ENCODE data around the gene SH3BP2. TPM values are rescaled to one million over a fixed set of nuclear protein-coding genes. Genes with fewer than 3 reads are reported as not detected.

SH3BP2 gene
- total RNA-seq, 1 donor from 2014 or later = 79.0 TPM

DNA sequence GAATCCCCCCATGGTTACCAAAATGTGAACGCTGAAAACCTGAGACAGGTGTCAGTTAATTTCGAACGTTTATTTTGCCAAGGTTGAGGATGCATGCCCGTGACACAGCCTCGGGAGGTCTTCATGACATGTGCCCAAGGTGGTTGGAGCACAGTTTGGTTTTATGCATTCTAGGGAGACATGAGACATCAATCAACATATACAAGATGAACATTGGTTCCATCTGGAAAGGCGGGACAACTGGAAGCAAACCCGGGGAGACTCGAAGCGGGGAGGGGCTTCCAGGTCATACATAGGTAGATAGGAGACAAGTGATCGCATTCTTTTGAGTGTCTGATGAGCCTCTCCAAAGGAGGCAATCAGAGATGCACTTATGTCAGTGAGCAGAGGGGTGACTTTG lies 11.0 kb upstream of the SH3BP2 start:
- Mint-ChIP-seq H3K27ac (no peak overlapping the region), H3K9me3 (peaks cover 12% of the 10 kb centered on the region), H3K4me1 (peaks cover 2% of the 10 kb centered on the region), H3K36me3 (no peaks in the 10 kb centered on the region), H3K4me3 (no peak overlapping the region), H3K27me3 (ENCODE audit: low read depth) (peaks cover 16% of the 10 kb centered on the region)
- DNase-seq (ENCODE audit: low spot score in 2 of 2, unreplicated experiment in 2 of 2) = no peak
- TF ChIP-seq, protein P1, sequence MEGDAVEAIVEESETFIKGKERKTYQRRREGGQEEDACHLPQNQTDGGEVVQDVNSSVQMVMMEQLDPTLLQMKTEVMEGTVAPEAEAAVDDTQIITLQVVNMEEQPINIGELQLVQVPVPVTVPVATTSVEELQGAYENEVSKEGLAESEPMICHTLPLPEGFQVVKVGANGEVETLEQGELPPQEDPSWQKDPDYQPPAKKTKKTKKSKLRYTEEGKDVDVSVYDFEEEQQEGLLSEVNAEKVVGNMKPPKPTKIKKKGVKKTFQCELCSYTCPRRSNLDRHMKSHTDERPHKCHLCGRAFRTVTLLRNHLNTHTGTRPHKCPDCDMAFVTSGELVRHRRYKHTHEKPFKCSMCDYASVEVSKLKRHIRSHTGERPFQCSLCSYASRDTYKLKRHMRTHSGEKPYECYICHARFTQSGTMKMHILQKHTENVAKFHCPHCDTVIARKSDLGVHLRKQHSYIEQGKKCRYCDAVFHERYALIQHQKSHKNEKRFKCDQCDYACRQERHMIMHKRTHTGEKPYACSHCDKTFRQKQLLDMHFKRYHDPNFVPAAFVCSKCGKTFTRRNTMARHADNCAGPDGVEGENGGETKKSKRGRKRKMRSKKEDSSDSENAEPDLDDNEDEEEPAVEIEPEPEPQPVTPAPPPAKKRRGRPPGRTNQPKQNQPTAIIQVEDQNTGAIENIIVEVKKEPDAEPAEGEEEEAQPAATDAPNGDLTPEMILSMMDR (IDR thresholded peaks at IDR 0.05; ENCODE audit: unreplicated experiment) = no peak

DNA sequence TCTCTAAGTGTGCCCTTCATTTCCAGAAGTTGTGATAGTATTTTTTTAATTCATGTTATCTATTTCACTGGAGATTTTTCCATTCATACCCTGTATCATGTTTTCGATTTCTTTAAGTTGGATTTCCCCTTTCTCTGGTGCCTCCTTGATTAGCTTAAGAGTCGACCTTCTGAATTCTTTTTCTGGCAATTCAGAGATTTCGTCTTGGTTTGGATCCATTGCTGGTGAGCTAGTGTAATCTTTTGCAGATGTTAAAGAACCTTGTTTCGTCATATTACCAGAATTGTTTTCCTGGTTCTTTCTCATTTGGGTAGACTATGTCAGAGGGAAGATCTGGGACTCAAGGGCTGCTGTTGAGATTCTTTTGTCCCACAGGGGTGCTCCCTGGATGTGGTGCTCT lies 9.1 kb upstream of the SH3BP2 start:
- H3K36me3 Mint-ChIP-seq = no peaks in the 10 kb centered on the region
- peaks cover 12% of the 10 kb centered on the region for H3K9me3 Mint-ChIP-seq
- DNase-seq (ENCODE audit: low spot score in 2 of 2, unreplicated experiment in 2 of 2) = no peak
- H3K27ac Mint-ChIP-seq = no peak overlapping the region
- no peaks in the 10 kb centered on the region for H3K4me1 Mint-ChIP-seq
- peaks cover 16% of the 10 kb centered on the region for H3K27me3 Mint-ChIP-seq (ENCODE audit: low read depth)
- TF ChIP-seq, protein P1 (IDR thresholded peaks at IDR 0.05; ENCODE audit: unreplicated experiment) = no peak
- H3K4me3 Mint-ChIP-seq = no peak overlapping the region

DNA sequence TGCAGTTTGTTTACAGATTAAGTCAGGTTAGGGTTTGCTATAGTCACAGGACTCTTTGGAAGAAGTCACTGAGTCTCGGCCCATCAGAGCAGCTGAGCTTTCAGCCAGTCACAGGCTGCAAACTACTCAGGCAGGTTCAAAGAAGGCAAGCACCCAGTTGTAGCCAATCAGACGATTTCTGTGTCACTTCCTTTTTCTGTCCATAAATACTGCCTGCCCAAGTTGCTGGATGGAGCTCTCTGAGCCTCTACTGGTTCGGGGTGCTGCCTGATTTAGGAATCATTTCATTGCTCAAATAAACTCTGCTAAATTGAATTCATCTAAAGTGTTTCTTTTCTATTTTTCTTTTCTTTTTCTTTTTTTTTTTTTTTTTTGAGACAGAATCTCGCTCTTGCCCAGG lies 7.3 kb upstream of the SH3BP2 start:
- Mint-ChIP-seq H3K27ac (no peak overlapping the region), H3K9me3 (peaks cover 12% of the 10 kb centered on the region), H3K36me3 (no peaks in the 10 kb centered on the region), H3K27me3 (ENCODE audit: low read depth) (peaks cover 16% of the 10 kb centered on the region), H3K4me1 (peaks cover under 1% of the 10 kb centered on the region), H3K4me3 (no peak overlapping the region)
- DNase-seq (ENCODE audit: low spot score in 2 of 2, unreplicated experiment in 2 of 2) = no peak
- TF ChIP-seq, protein P1 (IDR thresholded peaks at IDR 0.05; ENCODE audit: unreplicated experiment) = no peak

DNA sequence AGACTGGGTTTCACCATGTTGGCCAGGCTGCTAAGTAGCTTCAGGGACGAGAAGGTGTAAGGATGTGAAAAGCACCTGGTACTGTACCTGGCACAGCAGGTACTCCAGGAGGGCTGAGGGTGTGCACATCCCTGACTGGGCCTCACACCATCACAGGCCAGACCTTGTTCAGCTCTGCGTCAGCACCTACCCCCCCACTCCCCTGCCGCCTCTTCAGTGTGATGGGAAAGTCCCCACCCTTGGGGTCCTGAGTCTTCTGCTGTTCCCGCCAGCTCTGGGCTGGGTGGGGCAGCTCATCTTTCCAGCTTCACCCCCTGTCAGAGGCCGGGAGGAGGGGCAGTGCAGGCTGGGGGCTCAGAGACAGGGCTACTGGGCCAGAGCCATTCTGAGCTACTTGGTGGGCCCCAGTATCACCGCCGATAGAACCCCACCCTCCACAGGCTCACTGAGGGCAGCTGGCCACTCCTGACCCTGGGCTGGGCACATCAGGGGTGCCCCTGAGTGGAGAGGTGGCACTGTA lies 6.7 kb upstream of the SH3BP2 start:
- Mint-ChIP-seq H3K4me1 (peaks cover 5% of the 10 kb centered on the region), H3K36me3 (no peaks in the 10 kb centered on the region), H3K27ac (no peak overlapping the region), H3K27me3 (ENCODE audit: low read depth) (peaks cover 14% of the 10 kb centered on the region), H3K4me3 (no peak overlapping the region), H3K9me3 (peaks cover 10% of the 10 kb centered on the region)
- DNase-seq (ENCODE audit: low spot score in 2 of 2, unreplicated experiment in 2 of 2) = no peak
- TF ChIP-seq, protein P1 (IDR thresholded peaks at IDR 0.05; ENCODE audit: unreplicated experiment) = no peak

- Mint-ChIP-seq H3K4me1 (peaks cover 5% of the 10 kb centered on the region), H3K9me3 (peaks cover 9% of the 10 kb centered on the region), H3K27ac (no peak overlapping the region), H3K36me3 (no peaks in the 10 kb centered on the region), H3K4me3 (no peak overlapping the region), H3K27me3 (ENCODE audit: low read depth) (peaks cover 14% of the 10 kb centered on the region)
- no peak for DNase-seq (ENCODE audit: low spot score in 2 of 2, unreplicated experiment in 2 of 2)
- TF ChIP-seq, protein P1 (IDR thresholded peaks at IDR 0.05; ENCODE audit: unreplicated experiment) = no peak
Measured at GRCh38 chr4:2786794-2787229, 6.1 kb upstream of the SH3BP2 start.

Measured in mesothelial cell of epicardium (in vitro differentiated cells).